ENCODE data around the gene EZH1.

DNA sequence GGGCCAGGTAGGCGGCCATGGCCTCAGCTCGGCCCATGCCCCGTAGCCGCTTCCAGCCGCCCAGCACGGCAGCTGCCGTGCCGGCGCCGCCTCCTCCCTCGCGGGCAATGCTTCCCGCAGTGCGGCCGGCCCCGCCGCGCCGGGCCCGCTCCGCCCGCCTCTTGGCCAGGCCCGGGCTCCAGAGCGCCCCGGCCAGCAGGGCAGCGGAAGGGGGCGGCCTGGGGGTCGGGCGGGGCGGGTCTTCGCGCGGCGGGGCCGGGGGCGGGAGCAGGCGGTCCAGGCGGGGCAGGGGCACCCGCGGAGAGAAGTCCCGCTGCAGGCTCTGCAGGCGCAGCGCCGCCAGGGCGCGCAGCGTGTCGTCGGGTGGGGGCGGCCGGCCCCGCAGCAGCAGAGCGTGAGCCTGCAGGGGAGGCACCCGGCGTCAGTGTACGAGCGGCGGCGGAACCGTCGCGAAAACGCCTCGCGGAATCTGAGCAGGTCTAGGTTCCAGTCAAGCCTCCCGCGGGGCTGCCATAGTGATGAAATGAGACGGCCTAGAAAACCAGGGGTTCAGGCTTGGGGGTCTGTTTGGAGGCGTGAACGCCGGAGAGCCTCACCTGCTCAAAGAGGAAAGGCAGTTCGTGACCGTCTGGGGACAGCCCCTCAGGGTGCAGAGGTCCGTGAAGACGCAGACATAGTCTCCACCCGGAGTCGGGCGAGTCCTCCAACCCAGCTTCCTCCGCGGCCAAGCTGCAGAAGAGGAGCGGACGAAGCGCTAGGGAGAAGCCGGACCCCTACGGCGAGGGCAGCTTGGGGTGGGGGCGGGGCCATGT, 74.7 kb downstream of the EZH1 start:
- no peak for TF ChIP-seq POLR2A (IDR thresholded peaks at IDR 0.05; ENCODE audit: low read depth, low read length)
- TF ChIP-seq POLR2AphosphoS5 (IDR thresholded peaks at IDR 0.05; ENCODE audit: low read depth, low read length): no peak

All from GM12892 (cell line).